GM21619 (cell line): Measurements from ENCODE around the gene LPP.

Experiments used
- ATAC-seq: cut with Tn5 transposase; IDR thresholded peaks from one replicate; pipeline ENCODE4 v1.9.1; 2021; ENCODE audit not compliant: unreplicated experiment

Gene LPP

DNA sequence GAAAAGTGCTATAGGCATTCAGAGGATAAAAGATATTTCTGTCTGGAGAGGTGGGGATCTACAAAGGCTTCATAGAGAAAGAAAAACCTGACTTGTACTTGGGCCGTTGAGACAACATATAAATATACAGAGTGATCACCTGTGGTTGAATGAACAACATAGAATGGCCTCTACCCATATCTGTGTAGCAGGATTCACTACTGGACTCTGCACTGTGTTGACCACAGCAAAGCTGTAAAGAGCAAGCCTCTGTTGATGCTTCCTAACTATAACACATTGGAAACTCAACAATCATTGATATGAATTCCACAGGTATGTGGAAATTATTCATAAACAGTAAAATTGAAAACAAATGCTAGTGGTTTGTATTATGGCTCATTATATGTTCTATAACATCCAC is 19.1 kb upstream of the LPP start:
- ATAC-seq, result no peak

DNA sequence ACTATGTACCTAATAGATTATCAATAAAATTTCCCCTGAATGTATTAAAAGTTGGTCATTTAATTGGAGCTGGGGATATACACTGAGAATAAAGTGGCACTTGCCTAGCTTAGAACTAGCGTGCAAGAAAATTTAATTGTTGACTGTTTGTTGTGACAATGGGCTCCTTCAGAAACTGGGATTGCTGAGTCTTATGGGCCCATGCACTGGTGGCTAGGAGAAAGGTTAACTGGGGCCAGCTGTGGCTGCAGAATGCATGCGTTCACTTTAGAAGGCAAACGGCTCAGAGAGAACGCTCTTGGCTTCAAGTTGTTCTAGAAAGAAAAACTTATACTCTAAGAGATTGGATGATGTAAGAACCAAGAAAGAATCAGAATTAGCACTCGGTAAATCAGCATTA is 18.7 kb upstream of the LPP start:
- ATAC-seq, result no peak

GRCh38 chr3:188137051-188137450 is 16.9 kb upstream of the LPP start:
- no peak for ATAC-seq

DNA sequence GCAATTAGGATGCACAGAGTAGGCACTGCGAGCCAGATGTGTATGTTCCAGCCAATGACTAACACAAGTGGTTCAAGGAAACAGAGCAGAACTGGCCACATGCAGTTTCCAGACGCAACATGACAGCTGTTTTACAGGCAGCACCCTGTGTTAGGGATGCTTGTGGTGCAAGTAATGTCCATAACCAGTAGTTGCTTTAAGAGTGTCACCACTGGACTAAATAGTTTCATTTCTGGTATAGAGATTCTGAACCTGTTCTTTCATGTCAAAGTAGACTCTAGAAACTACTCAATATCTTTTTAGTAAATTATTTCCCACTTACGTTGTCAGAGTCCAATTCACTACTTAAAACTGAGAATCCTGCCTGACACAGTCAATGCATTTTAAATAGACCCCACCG is 14.5 kb upstream of the LPP start:
- ATAC-seq, result no peak

- ATAC-seq, result no peak
These were observed 7.7 kb upstream of the LPP start for GRCh38 chr3:188146219-188146618.

DNA sequence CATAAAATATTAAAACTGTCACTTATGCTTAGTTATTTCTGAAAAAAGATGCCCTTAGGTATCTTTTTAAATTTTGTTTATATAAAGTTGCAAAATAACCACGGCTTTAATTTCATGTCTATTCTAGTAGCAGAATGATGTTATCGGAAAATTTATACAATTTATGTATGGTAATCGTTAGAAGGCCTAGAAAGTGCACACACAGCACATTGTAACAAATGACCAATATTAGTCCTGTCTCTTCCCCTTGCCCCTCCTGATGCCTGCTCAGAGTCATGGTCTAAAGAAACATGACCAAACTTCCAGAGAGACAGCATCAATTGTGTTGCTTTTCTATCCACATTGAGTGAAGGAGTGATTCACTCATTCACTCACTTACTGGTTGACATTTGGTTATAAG is 6.2 kb upstream of the LPP start:
- no peak for ATAC-seq

GRCh38 chr3:188148318-188148717 is 5.6 kb upstream of the LPP start:
- no peak for ATAC-seq

GRCh38 chr3:188149587-188149986 is 4.4 kb upstream of the LPP start:
- no peak for ATAC-seq

DNA sequence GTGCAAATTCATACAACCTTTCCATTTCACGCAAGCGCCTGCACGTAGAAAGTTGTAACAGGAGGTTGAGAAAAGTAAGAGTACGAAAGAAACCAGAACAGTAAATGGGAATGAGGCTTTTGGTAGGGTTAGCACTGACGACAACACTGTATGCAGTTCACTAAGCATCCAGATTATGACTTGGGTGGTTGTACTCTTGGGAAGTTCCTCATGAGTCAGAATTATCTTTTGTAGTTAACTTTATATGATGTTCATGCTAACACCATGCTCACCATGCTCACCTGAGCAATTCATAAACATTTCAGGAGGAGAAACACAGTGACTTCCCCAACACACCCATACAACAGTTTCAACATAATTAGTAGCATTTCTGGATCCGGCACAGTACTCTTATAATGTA is 3.0 kb upstream of the LPP start:
- no peak for ATAC-seq

- no peak for ATAC-seq
These were observed 2.5 kb upstream of the LPP start for GRCh38 chr3:188151438-188151837.

- ATAC-seq, result no peak
These were observed 1.1 kb upstream of the LPP start for GRCh38 chr3:188152660-188153436.

DNA sequence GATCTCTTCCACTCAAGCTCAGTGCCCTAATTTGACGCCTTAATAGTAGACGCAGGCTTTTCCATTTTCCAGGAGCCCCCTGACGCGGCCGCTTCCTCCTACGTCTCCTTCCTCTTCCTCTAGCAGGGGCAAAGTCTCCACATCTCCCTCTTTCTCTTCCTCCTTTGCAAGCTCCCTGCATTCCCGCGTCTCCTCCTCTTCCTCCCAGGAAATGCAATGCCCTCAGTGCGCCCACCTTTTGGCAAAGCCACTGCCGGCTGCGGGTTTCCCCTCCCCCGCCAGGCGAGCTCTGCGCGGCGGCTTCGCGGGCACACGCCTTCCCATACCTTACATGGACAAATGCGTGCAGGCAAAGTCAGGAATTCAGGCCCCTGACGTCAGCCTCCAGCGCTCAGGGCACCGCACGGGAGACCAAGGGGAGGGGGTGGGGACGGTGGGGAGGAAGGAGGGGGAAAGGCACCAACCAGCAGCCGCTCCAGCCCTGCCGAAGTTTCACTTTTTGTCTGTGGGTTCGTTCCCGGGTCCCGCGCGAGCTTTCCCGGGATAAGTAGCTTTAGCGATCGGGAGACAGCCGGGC is 432 bp upstream of the LPP start:
- ATAC-seq, result peak; percentile 24

DNA sequence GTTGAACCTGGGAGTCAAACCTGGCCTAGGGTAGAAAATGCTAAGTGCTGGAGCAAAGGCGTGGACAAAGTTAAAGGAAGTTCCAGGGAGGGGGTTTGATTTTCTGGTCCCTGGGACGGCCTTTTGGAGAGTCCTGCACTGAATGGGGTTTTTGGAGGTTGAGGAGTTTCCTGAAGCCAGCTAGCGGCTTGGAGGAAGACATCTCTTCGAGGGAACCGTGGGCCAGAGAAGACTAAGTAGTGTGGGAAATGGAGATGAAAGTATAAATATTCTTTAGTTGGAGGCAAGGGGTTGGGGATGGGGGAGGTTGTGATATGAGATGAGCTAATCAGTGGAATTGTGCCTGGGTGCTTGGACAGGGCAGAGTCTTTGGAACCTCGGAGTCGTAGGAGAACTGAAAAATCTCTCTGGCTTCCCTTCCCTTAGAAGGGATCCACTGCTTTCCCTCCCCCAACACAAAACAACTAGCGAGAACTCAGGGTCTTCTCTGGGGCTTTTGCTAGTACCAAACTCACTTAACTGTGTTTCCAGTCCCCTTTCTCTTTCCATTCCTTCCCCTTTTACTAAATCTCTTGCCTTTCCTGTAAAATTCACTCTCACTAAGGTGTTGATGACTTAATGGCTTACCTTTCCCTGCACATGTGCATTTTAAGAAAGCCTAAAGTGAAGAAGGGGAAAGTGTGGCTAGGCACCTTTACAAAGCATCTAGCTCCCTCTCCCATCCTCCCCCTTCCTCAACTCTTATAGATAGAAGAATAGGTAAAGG is 1.0 kb downstream of the LPP start:
- no peak for ATAC-seq

GRCh38 chr3:188156056-188156455 is 2.1 kb downstream of the LPP start:
- ATAC-seq, result no peak

GRCh38 chr3:188157407-188157806 is 3.5 kb downstream of the LPP start:
- no peak for ATAC-seq

GRCh38 chr3:188157971-188158370 is 4.0 kb downstream of the LPP start:
- ATAC-seq, result no peak

- ATAC-seq, result no peak
These were observed 4.9 kb downstream of the LPP start for GRCh38 chr3:188158731-188159310.

DNA sequence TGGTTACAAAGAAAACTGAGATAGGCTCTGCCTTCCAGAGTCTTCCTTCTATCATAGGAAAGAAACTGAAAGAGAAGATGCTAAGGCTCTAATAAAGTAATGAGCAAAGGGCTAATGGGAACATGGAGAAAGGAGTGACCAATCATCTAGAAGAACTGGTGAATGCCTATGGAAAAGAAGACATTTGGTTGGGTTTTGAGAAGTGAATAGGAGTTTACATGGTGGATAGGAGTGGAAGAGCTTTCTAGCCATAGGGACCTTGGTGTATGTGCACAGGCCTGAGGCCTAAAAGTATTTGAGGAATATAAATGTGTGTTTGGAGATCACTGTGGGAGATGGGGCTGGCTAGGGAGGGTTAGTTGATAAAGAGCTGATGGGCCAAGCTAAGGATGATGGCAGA is 6.8 kb downstream of the LPP start:
- ATAC-seq, result no peak

GRCh38 chr3:188164248-188164687 is 10.3 kb downstream of the LPP start:
- ATAC-seq, result no peak

DNA sequence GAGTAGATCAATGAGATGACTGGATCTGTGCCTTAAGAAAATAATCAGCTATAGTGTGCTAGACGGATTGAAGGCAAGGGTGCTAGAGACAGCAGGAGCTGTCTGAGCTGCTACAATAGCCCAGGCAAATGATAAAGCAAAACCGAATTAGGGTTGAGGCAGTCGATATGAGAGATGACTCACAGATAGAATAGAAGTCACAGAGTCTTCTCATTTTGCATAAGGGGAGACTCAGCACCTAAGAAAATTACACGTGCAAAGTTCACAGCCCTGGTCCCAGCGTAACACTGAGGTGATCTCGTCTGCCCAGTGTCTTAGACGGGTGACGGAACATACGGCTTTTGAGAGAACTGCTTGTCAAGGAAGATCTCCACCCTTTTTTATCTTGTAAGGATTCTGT is 11.6 kb downstream of the LPP start:
- no peak for ATAC-seq

- ATAC-seq, result no peak
These were observed 12.5 kb downstream of the LPP start for GRCh38 chr3:188166441-188166840.

- ATAC-seq, result no peak
These were observed 14.2 kb downstream of the LPP start for GRCh38 chr3:188168186-188168585.
